Esophagus muscularis mucosa (tissue), 4 donors: ENCODE results near the gene EHF.

Source experiments
- EP300 ChIP-seq: sonication (generic); formaldehyde crosslinking; IDR thresholded peaks from one replicate; pipeline ENCODE4 v1.6.1; 2017; ENCODE audit warnings: antibody characterized with exemption
- POLR2A ChIP-seq: fragments of 450-650 bp; IDR thresholded peaks from one replicate; pipeline ENCODE4 v1.6.1; 2017; ENCODE audit warnings: antibody characterized with exemption, moderate library complexity, mild to moderate bottlenecking, low read depth
- POLR2AphosphoS5 ChIP-seq, 2 donors: sonication (generic); formaldehyde crosslinking; IDR thresholded peaks; one replicate each; pipeline ENCODE4 v1.6.1; 2017; ENCODE audit warnings: antibody characterized with exemption in 2 of 2
- TF ChIP-seq, protein P1 (sequence below), 3 experiments: fragments of 200-600 bp in 2 of 3; fragments of 450-650 bp in 1 of 3; sonication (generic) in 2 of 3; IDR thresholded peaks; one replicate each; pipeline ENCODE4 v1.5.1; 2017 to 2019; ENCODE audit warnings: antibody characterized with exemption in 3 of 3, mild to moderate bottlenecking in 2 of 3, moderate library complexity in 1 of 3

DNA sequence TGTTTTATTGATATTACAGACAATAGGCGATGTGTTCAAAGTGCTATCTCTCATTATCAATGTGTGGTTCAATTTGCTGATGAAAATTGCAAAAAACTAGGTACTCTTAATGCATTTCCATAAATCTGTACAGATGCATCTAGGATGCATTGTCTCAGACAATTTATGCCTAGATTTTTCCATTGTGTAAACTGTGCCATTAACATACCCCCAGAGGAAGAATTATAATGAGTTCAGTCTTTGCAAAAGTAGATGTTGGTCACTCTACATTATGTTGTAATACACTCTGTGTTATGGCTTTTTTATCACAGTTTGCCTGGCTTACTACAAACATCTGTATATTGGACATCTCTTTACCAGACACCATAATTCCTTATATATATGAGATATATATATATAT is 62.5 kb downstream of the EHF start:
- TF ChIP-seq, protein P1, sequence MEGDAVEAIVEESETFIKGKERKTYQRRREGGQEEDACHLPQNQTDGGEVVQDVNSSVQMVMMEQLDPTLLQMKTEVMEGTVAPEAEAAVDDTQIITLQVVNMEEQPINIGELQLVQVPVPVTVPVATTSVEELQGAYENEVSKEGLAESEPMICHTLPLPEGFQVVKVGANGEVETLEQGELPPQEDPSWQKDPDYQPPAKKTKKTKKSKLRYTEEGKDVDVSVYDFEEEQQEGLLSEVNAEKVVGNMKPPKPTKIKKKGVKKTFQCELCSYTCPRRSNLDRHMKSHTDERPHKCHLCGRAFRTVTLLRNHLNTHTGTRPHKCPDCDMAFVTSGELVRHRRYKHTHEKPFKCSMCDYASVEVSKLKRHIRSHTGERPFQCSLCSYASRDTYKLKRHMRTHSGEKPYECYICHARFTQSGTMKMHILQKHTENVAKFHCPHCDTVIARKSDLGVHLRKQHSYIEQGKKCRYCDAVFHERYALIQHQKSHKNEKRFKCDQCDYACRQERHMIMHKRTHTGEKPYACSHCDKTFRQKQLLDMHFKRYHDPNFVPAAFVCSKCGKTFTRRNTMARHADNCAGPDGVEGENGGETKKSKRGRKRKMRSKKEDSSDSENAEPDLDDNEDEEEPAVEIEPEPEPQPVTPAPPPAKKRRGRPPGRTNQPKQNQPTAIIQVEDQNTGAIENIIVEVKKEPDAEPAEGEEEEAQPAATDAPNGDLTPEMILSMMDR (IDR thresholded peaks at IDR 0.05), result no peak
- TF ChIP-seq POLR2A (no peak), EP300 (no peak), POLR2AphosphoS5 (IDR thresholded peaks at IDR 0.05) (no peak)
